HCT116 (cell line): ENCODE results near the gene GPS1. TPM values are rescaled to one million over a fixed set of nuclear protein-coding genes. Genes with fewer than 3 reads are reported as not detected.

ENCODE experiments used
- ATAC-seq: fragments of 200-7000 bp; cut with Tn5 transposase; 2 replicates; pipeline ENCODE4 v1.9.1; 2020; ENCODE audit warnings: mild to moderate bottlenecking, moderate library complexity
- BruUV-seq: library from RNA; stranded (reverse); fragments of 400-500 nt; replicated peaks from 2 replicates; lab custom pipeline; 2021; lab: Mats Ljungman, UMichigan
- CTCF ChIA-PET: fragments of 300-600 bp; sonication (Branson Sonifier 250); formaldehyde crosslinking; loops from one replicate; lab custom pipeline; 2021; ENCODE audit warnings: antibody characterized with exemption; lab: Charles Lee
- POLR2A ChIA-PET: fragments of 300-600, 350-600 bp; sonication (Branson Sonifier 250); formaldehyde crosslinking; loops from one replicate; lab custom pipeline; 2021; ENCODE audit warnings: antibody characterized with exemption; lab: Charles Lee
- RAD21 ChIA-PET, 2 experiments: fragments of 300-600 bp; sonication (Branson Sonifier 250); formaldehyde crosslinking; loops; one replicate each; lab custom pipeline; 2023; ENCODE audit warnings: low total read pairs in 2 of 2; ENCODE audit not compliant: uncharacterized antibody in 2 of 2, unreplicated experiment in 2 of 2, low non-redundant PET in 1 of 2; lab: Charles Lee
- DNase-seq: peaks from one replicate; pipeline ENCODE4 v3.0.0-alpha.2; 2010; ENCODE audit warnings: low read depth, low spot score
- H2AFZ ChIP-seq: fragments of 200-600 bp; shearing (Covaris generic), sonication (generic); 2 replicates; pipeline ENCODE4 v1.6.1; 2017; ENCODE audit warnings: low read depth, mixed run types, mixed read lengths, antibody characterized with exemption, low read length; ENCODE audit not compliant: poor library complexity, severe bottlenecking
- H3K27ac ChIP-seq: 2 replicates; pipeline ENCODE4 v1.5.1; 2012; ENCODE audit warnings: low read depth, low read length
- H3K27me3 ChIP-seq: fragments of 200-600 bp; sonication (generic); 2 replicates; pipeline ENCODE4 v1.6.1; 2016; ENCODE audit warnings: mixed run types, low read length, mixed read lengths; ENCODE audit not compliant: insufficient read depth
- H3K36me3 ChIP-seq, 2 experiments: fragments of 200-500 bp in 1 of 2; fragments of 200-600 bp in 1 of 2; sonication (Bioruptor generic) in 1 of 2; sonication (generic) in 1 of 2; 2 replicates each; pipeline versions ENCODE4 v1.5.1 to v1.6.1; 2014 to 2016; ENCODE audit warnings: low read length in 2 of 2, inconsistent platforms in 1 of 2, mixed read lengths in 1 of 2, mixed run types in 1 of 2; ENCODE audit not compliant: insufficient read depth in 2 of 2, control insufficient read depth in 1 of 2
- H3K4me1 ChIP-seq, 2 experiments: fragments of 200-600 bp in 1 of 2; sonication (generic) in 1 of 2; 2 replicates each; pipeline versions ENCODE4 v1.5.1 to v1.6.1; 2012 to 2017; ENCODE audit warnings: low read length in 2 of 2, inconsistent platforms in 1 of 2, mild to moderate bottlenecking in 1 of 2, mixed read lengths in 1 of 2, mixed run types in 1 of 2, moderate library complexity in 1 of 2; ENCODE audit not compliant: insufficient read depth in 2 of 2, control insufficient read depth in 1 of 2
- H3K4me2 ChIP-seq: fragments of 200-600 bp; sonication (generic); 2 replicates; pipeline ENCODE4 v1.6.1; 2017; ENCODE audit warnings: mixed run types, low read length, mixed read lengths
- H3K4me3 ChIP-seq, 2 experiments: fragments of 200-600 bp in 1 of 2; sonication (generic) in 1 of 2; replicated peaks in 1 of 2; 2 replicates each; pipeline ENCODE4 v1.5.1; 2011 to 2016; ENCODE audit warnings: low read length in 2 of 2, control low read depth in 1 of 2, low read depth in 1 of 2, mild to moderate bottlenecking in 1 of 2, mixed read lengths in 1 of 2, mixed run types in 1 of 2
- H3K79me2 ChIP-seq: fragments of 200-600 bp; sonication (generic); 2 replicates; pipeline ENCODE4 v1.6.1; 2017; ENCODE audit warnings: mild to moderate bottlenecking, mixed run types, low read length, moderate library complexity, mixed read lengths; ENCODE audit not compliant: insufficient read depth
- H3K9ac ChIP-seq: fragments of 200-600 bp; sonication (generic); 2 replicates; pipeline ENCODE4 v1.6.1; 2016; ENCODE audit warnings: low read length, mixed read lengths
- H3K9me2 ChIP-seq: fragments of 200-600 bp; sonication (generic), shearing (Covaris generic); 2 replicates; pipeline ENCODE4 v1.6.1; 2017; ENCODE audit warnings: mixed run types, mild to moderate bottlenecking, moderate library complexity; ENCODE audit not compliant: insufficient read depth
- H3K9me3 ChIP-seq, 2 experiments: fragments of 200-500 bp in 1 of 2; fragments of 200-600 bp in 1 of 2; sonication (Bioruptor generic) in 1 of 2; sonication (generic) in 1 of 2; 2 replicates each; pipeline ENCODE4 v1.6.1; 2014 to 2017; ENCODE audit warnings: low read length in 2 of 2, mixed read lengths in 2 of 2, inconsistent platforms in 1 of 2, low read depth in 1 of 2, mild to moderate bottlenecking in 1 of 2, mixed run types in 1 of 2, moderate library complexity in 1 of 2; ENCODE audit not compliant: control insufficient read depth in 1 of 2, insufficient read depth in 1 of 2
- H4K20me1 ChIP-seq: fragments of 200-600 bp; sonication (generic), shearing (Covaris generic); 2 replicates; pipeline ENCODE4 v1.6.1; 2017; ENCODE audit warnings: mixed run types, mild to moderate bottlenecking, moderate library complexity; ENCODE audit not compliant: insufficient read depth
- CTCF ChIP-seq, 3 experiments: fragments of 200-600 bp in 1 of 3; sonication (generic) in 1 of 3; IDR thresholded peaks in 2 of 3; conservative IDR thresholded peaks in 1 of 3; 2 replicates each; pipeline ENCODE4 v1.5.1; 2012 to 2017; ENCODE audit warnings: low read depth in 2 of 3, low read length in 2 of 3, antibody characterized with exemption in 1 of 3, borderline replicate concordance in 1 of 3, control low read depth in 1 of 3, mild to moderate bottlenecking in 1 of 3, mixed read lengths in 1 of 3, mixed run types in 1 of 3, moderate library complexity in 1 of 3; ENCODE audit not compliant: insufficient read depth in 1 of 3
- EZH2 ChIP-seq: fragments of 200-600 bp; sonication (generic); IDR thresholded peaks from 2 replicates; pipeline ENCODE4 v1.6.1; 2017; ENCODE audit warnings: antibody characterized with exemption, mixed run types
- EZH2phosphoT487 ChIP-seq: fragments of 200-600 bp; IDR thresholded peaks from 2 replicates; pipeline ENCODE4 v1.6.1; 2018; ENCODE audit warnings: antibody characterized with exemption, borderline replicate concordance
- FOSL1 ChIP-seq: IDR thresholded peaks from 2 replicates; pipeline ENCODE4 v1.6.1; 2012; ENCODE audit warnings: low read depth
- JUND ChIP-seq: IDR thresholded peaks from 2 replicates; pipeline ENCODE4 v1.6.1; 2012
- POLR2A ChIP-seq: IDR thresholded peaks from 2 replicates; pipeline ENCODE4 v1.7.0; 2011; ENCODE audit warnings: borderline replicate concordance; ENCODE audit not compliant: insufficient read depth, insufficient read length; ENCODE audit errors: extremely low read depth
- RAD21 ChIP-seq: IDR thresholded peaks from 2 replicates; pipeline ENCODE4 v1.6.1; 2012; ENCODE audit warnings: low read depth, mild to moderate bottlenecking
- TCF7L2 ChIP-seq: IDR thresholded peaks from 2 replicates; pipeline ENCODE4 v1.7.0; 2011; ENCODE audit warnings: borderline replicate concordance, inconsistent platforms; ENCODE audit not compliant: insufficient read depth, insufficient read length; ENCODE audit errors: extremely low read depth
- ZNF274 ChIP-seq: fragments of 200-500 bp; sonication (Bioruptor generic); IDR thresholded peaks from 2 replicates; pipeline ENCODE4 v1.6.1; 2014; ENCODE audit warnings: mild to moderate bottlenecking, low read depth, low read length, inconsistent platforms
- intact Hi-C: fragments of 100-400 bp; cut with micrococcal nuclease; formaldehyde crosslinking; loops from 2 replicates; pipeline ENCODE4 v1.10.0; 2022
- total RNA-seq: library from RNA; stranded (reverse); gene quantifications from one replicate; pipeline ENCODE4 v1.2.1, GENCODE V29; 2021; ENCODE audit not compliant: unreplicated experiment
- TF ChIP-seq, protein P1 (sequence below): IDR thresholded peaks from 2 replicates; pipeline ENCODE4 v1.6.1; 2012; ENCODE audit warnings: low read depth
- TF ChIP-seq, protein P2 (sequence below): IDR thresholded peaks from 2 replicates; pipeline ENCODE4 v1.6.1; 2012

GPS1 gene
- total RNA-seq, 1 experiment from 2014 or later = 205 TPM

DNA sequence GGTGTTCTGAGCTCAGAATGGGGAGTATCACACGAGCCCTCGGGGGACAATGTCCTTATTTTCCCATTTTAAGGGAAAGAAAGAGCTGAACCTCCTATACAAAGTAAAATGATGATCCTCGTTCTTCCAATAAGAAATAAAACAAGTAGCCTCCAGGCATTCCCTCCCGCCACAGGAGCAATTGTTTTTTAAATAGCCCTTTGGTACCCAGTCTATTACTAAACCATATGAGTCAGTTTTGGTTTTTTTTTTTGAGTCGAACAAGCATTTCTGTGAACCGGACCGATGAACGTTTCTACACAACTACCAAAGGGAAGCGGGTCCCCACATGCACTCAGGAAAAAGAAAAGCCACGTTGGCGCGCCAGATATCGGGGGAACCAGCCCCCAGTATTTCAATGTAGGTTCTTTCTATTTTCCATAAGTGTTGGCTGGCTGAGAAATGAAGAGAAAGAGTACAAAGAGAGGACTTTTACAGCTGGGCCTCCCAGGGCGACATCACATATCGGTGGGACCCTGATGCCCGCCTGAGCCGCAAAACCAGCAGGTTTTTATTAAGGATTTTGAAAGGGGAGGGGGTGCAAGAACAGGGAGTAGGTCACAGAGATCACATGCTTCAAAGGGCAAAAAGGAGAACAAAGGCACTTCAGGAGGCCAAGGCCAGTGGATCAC, 10.4 kb upstream of the GPS1 start:
- intact Hi-C loops = no loop called here
- TF ChIP-seq RAD21 = no peak
- TF ChIP-seq, protein P1, sequence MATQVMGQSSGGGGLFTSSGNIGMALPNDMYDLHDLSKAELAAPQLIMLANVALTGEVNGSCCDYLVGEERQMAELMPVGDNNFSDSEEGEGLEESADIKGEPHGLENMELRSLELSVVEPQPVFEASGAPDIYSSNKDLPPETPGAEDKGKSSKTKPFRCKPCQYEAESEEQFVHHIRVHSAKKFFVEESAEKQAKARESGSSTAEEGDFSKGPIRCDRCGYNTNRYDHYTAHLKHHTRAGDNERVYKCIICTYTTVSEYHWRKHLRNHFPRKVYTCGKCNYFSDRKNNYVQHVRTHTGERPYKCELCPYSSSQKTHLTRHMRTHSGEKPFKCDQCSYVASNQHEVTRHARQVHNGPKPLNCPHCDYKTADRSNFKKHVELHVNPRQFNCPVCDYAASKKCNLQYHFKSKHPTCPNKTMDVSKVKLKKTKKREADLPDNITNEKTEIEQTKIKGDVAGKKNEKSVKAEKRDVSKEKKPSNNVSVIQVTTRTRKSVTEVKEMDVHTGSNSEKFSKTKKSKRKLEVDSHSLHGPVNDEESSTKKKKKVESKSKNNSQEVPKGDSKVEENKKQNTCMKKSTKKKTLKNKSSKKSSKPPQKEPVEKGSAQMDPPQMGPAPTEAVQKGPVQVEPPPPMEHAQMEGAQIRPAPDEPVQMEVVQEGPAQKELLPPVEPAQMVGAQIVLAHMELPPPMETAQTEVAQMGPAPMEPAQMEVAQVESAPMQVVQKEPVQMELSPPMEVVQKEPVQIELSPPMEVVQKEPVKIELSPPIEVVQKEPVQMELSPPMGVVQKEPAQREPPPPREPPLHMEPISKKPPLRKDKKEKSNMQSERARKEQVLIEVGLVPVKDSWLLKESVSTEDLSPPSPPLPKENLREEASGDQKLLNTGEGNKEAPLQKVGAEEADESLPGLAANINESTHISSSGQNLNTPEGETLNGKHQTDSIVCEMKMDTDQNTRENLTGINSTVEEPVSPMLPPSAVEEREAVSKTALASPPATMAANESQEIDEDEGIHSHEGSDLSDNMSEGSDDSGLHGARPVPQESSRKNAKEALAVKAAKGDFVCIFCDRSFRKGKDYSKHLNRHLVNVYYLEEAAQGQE = no peak
- no peak for TF ChIP-seq JUND
- TF ChIP-seq FOSL1 = no peak
- no peak for TF ChIP-seq POLR2A
- TF ChIP-seq EZH2 = no peak
- no peak for TF ChIP-seq EZH2phosphoT487
- no peak for TF ChIP-seq CTCF (IDR thresholded peaks at IDR 0.05 in 2 of 3, conservative IDR thresholded peaks at IDR 0.05 in 1 of 3; ENCODE audit: borderline replicate concordance in 1 of 3, insufficient read depth in 1 of 3, low read depth in 2 of 3, low read length in 2 of 3)
- TF ChIP-seq, protein P2, sequence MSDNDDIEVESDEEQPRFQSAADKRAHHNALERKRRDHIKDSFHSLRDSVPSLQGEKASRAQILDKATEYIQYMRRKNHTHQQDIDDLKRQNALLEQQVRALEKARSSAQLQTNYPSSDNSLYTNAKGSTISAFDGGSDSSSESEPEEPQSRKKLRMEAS = no peak
- TF ChIP-seq TCF7L2 = no peak
- no peak for TF ChIP-seq ZNF274
- Histone ChIP-seq H3K4me2 (no peak overlapping the region), H3K79me2 (peaks cover 8% of the 10 kb centered on the region; the same call in 1 of the 2 replicates), H3K9me3 (no peaks in the 10 kb centered on the region), H3K27me3 (no peaks in the 10 kb centered on the region), H3K4me3 (no peak overlapping the region), H4K20me1 (no peaks in the 10 kb centered on the region), H3K9me2 (no peaks in the 10 kb centered on the region), H3K27ac (no peak overlapping the region), H3K9ac (no peak overlapping the region), H2AFZ (no peak overlapping the region), H3K36me3 (no peaks in the 10 kb centered on the region), H3K4me1 (peaks cover 6 to 11% of the 10 kb centered on the region in 2 experiments)
- no TSS peak for BruUV-seq
- DNase-seq = no peak
- no peak for ATAC-seq
- ChIA-PET CTCF (interaction anchor here (1.2 kb wide), 1 partner anchor 11 kb away, joined by 3 read pairs; no protein-coding TSS in a partner anchor), POLR2A (no interaction called here), RAD21 (no interaction called here)
